Stimulated activated CD8-positive, alpha-beta memory T cell treated with anti-CD3 and anti-CD28 coated beads, Interleukin-4, amount 100 ng/mL, for 4 hours (primary cell): Measurements from ENCODE around the gene PTPRT.

Experiments used
- DNase-seq, 2 donors: peaks; one replicate each; pipeline ENCODE4 v3.0.0-alpha.2; 2020; ENCODE audit warnings: low read depth in 2 of 2, low spot score in 1 of 2

The PTPRT gene

GRCh38 chr20:42341654-42342053 is 848.1 kb downstream of the PTPRT start:
- no peak for DNase-seq

GRCh38 chr20:42340368-42340767 is 849.3 kb downstream of the PTPRT start:
- no peak for DNase-seq

- no peak for DNase-seq
Measured at GRCh38 chr20:42338294-42339201, 851.2 kb downstream of the PTPRT start.

GRCh38 chr20:42336576-42336975 is 853.1 kb downstream of the PTPRT start:
- no peak for DNase-seq

- DNase-seq, result no peak
Measured at GRCh38 chr20:42319252-42320013, 870.3 kb downstream of the PTPRT start.

- DNase-seq, result no peak
Measured at GRCh38 chr20:42313704-42314103, 876.0 kb downstream of the PTPRT start.

- no peak for DNase-seq
Measured at GRCh38 chr20:42309050-42309449, 880.7 kb downstream of the PTPRT start.

GRCh38 chr20:42308171-42308570 is 881.5 kb downstream of the PTPRT start:
- DNase-seq, result no peak

- no peak for DNase-seq
Measured at GRCh38 chr20:42295592-42295991, 894.1 kb downstream of the PTPRT start.

- DNase-seq, result no peak
Measured at GRCh38 chr20:42294976-42295375, 894.7 kb downstream of the PTPRT start.

- no peak for DNase-seq
Measured at GRCh38 chr20:42281801-42282200, 907.9 kb downstream of the PTPRT start.

- DNase-seq, result no peak
Measured at GRCh38 chr20:42276718-42277602, 912.7 kb downstream of the PTPRT start.

GRCh38 chr20:42274986-42275385 is 914.7 kb downstream of the PTPRT start:
- no peak for DNase-seq

GRCh38 chr20:42272516-42272915 is 917.2 kb downstream of the PTPRT start:
- DNase-seq, result no peak

- DNase-seq, result no peak
Measured at GRCh38 chr20:42270539-42270938, 919.2 kb downstream of the PTPRT start.

- DNase-seq, result no peak
Measured at GRCh38 chr20:42267793-42268384, 921.8 kb downstream of the PTPRT start.

- no peak for DNase-seq
Measured at GRCh38 chr20:42261766-42262270, 927.9 kb downstream of the PTPRT start.

- no peak for DNase-seq
Measured at GRCh38 chr20:42260184-42260583, 929.5 kb downstream of the PTPRT start.

GRCh38 chr20:42259389-42259788 is 930.3 kb downstream of the PTPRT start:
- no peak for DNase-seq

GRCh38 chr20:42258564-42259302 is 931.0 kb downstream of the PTPRT start:
- DNase-seq, result no peak
